ENCODE results near the gene PTPRK. TPM values are rescaled to one million over a fixed set of nuclear protein-coding genes. Genes with fewer than 3 reads are reported as not detected.

Gene PTPRK
- total RNA-seq, 2 experiments from 2014 or later = not detected

DNA sequence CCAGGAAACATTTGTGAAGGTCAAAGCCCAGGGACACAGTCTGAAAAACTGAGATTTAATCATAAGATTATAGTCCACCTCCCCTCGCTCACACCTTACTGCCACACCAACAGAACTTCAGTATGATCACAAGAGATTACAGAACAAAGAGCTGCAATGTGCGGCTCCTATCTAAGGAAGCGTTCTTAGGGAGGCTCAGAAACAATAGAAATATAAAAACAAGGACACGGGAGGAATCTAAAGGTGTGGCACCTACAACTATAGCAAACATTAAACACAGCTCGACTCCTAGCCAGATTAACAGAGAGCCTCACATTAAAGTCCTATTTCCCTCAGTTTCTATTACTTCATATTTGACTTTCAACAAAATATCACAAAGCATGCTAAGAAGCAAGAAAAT lies 579.2 kb downstream of the PTPRK start:
- no TSS peak for BruUV-seq (replicated peaks)

DNA sequence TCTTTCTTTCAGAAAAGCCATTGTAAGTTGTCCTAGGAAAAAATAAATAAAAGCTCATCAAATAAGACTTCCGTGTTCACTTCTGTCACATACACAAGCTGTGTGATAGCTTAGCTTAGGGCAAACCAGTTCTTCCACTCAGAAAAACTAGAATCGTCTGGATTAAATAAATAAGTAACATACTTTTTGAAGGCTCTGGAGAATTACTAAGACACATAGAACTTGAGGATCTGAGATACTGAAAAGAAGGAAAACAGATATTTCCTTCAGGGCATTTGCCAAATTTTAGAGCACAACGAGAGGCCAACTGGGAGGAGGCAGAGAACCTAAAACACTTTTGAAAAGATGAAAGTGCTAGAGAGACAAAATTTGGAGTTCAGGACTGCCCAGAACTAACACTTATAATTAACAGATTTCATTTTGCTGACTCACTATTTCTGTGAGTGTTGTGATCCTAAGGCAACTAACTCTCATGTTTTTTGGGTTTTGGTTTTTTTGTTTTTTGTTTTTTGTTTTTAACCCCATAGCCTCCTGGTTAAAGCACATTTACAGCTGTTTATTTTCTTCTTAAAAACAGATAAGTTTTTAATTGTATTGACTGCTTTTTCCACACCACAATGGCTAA lies 580.8 kb downstream of the PTPRK start:
- Histone ChIP-seq H3K27ac (ENCODE audit: low read depth, low read length, poor library complexity, severe bottlenecking) (no peak overlapping the region), H3K36me3 (ENCODE audit: insufficient read depth, low read length) (no peaks in the 10 kb centered on the region), H3K9me3 (ENCODE audit: low read length) (no peaks in the 10 kb centered on the region), H3K4me2 (ENCODE audit: low read length) (no peak overlapping the region), H3K9me2 (ENCODE audit: insufficient read depth, low read length) (no peaks in the 10 kb centered on the region), H3K79me2 (ENCODE audit: insufficient read depth, low read depth, low read length) (no peaks in the 10 kb centered on the region), H4K20me1 (ENCODE audit: insufficient read depth, low read length) (no peaks in the 10 kb centered on the region), H3K4me1 (ENCODE audit: insufficient read depth, low read length, poor library complexity, severe bottlenecking) (no peaks in the 10 kb centered on the region), H3K4me3 (ENCODE audit: low read depth, low read length, poor library complexity, severe bottlenecking) (no peak overlapping the region), H2AFZ (ENCODE audit: low read length) (no peak overlapping the region)
- TF ChIP-seq CTCF (conservative IDR thresholded peaks at IDR 0.05; ENCODE audit: low read length) = no peak
- no peak for TF ChIP-seq EZH2phosphoT487 (IDR thresholded peaks at IDR 0.05; ENCODE audit: borderline replicate concordance, low read depth, low read length)
- no peak for DNase-seq (ENCODE audit: low spot score)
- intact Hi-C loops (cut with micrococcal nuclease; ENCODE audit: unreplicated experiment) = no loop called here
- CTCF ChIA-PET (ENCODE audit: unreplicated experiment) = no interaction called here
- BruUV-seq (replicated peaks) = no TSS peak
- POLR2A ChIA-PET = interaction anchor here (0.6 to 0.7 kb wide), 2 partner anchors 154 to 486 kb away, joined by 3 read pairs; no protein-coding TSS in a partner anchor

More for the DNA sequence above, 579.2 kb downstream of the PTPRK start:
- Histone ChIP-seq H2AFZ (ENCODE audit: low read length) (no peak overlapping the region), H3K27ac (ENCODE audit: low read depth, low read length, poor library complexity, severe bottlenecking) (no peak overlapping the region), H3K79me2 (ENCODE audit: insufficient read depth, low read depth, low read length) (no peaks in the 10 kb centered on the region), H3K9me3 (ENCODE audit: low read length) (no peaks in the 10 kb centered on the region), H4K20me1 (ENCODE audit: insufficient read depth, low read length) (no peaks in the 10 kb centered on the region), H3K4me2 (ENCODE audit: low read length) (no peak overlapping the region), H3K4me3 (ENCODE audit: low read depth, low read length, poor library complexity, severe bottlenecking) (no peak overlapping the region), H3K36me3 (ENCODE audit: insufficient read depth, low read length) (no peaks in the 10 kb centered on the region), H3K9me2 (ENCODE audit: insufficient read depth, low read length) (no peaks in the 10 kb centered on the region), H3K4me1 (ENCODE audit: insufficient read depth, low read length, poor library complexity, severe bottlenecking) (no peaks in the 10 kb centered on the region)
- intact Hi-C loops (cut with micrococcal nuclease; ENCODE audit: unreplicated experiment) = no loop called here
- no peak for DNase-seq (ENCODE audit: low spot score)
- CTCF ChIA-PET (ENCODE audit: unreplicated experiment) = no interaction called here
- POLR2A ChIA-PET = no interaction called here
- TF ChIP-seq EZH2phosphoT487 (IDR thresholded peaks at IDR 0.05; ENCODE audit: borderline replicate concordance, low read depth, low read length) (no peak), CTCF (conservative IDR thresholded peaks at IDR 0.05; ENCODE audit: low read length) (no peak)

DNA sequence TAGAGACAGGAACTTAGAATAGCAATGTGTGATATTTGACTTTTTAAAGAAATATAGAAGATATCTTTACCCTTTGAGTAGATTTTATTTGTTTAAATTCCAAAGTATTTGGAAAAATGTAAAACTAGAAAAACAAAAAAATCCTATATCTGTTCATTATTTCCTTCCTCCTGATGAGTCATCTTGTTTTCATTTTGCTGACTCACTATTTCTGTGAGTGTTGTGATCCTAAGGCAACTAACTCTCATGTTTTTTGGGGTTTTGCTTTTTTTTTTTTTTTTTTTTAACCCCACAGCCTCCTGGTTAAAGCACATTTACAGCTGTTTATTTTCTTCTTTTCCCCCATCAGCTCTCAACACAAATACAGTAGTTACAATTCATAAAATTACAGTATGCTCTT lies 581.7 kb downstream of the PTPRK start:
- BruUV-seq (replicated peaks) = no TSS peak
- CTCF ChIA-PET (ENCODE audit: unreplicated experiment) = no interaction called here

More for the DNA sequence above, 581.7 kb downstream of the PTPRK start:
- Histone ChIP-seq H2AFZ (ENCODE audit: low read length) (no peak overlapping the region), H3K4me3 (ENCODE audit: low read depth, low read length, poor library complexity, severe bottlenecking) (no peak overlapping the region), H3K4me2 (ENCODE audit: low read length) (no peak overlapping the region), H3K4me1 (ENCODE audit: insufficient read depth, low read length, poor library complexity, severe bottlenecking) (no peaks in the 10 kb centered on the region), H3K9me3 (ENCODE audit: low read length) (no peaks in the 10 kb centered on the region), H3K9me2 (ENCODE audit: insufficient read depth, low read length) (no peaks in the 10 kb centered on the region), H3K27ac (ENCODE audit: low read depth, low read length, poor library complexity, severe bottlenecking) (no peak overlapping the region), H4K20me1 (ENCODE audit: insufficient read depth, low read length) (no peaks in the 10 kb centered on the region), H3K36me3 (ENCODE audit: insufficient read depth, low read length) (no peaks in the 10 kb centered on the region), H3K79me2 (ENCODE audit: insufficient read depth, low read depth, low read length) (no peaks in the 10 kb centered on the region)
- intact Hi-C loops (cut with micrococcal nuclease; ENCODE audit: unreplicated experiment) = no loop called here
- no peak for DNase-seq (ENCODE audit: low spot score)
- POLR2A ChIA-PET = interaction anchor here (0.7 kb wide), 1 partner anchor 485 kb away, joined by 3 read pairs; no protein-coding TSS in a partner anchor
- TF ChIP-seq CTCF (conservative IDR thresholded peaks at IDR 0.05; ENCODE audit: low read length) (no peak), EZH2phosphoT487 (IDR thresholded peaks at IDR 0.05; ENCODE audit: borderline replicate concordance, low read depth, low read length) (no peak)
